AG04449 (cell line): ENCODE measurements around the gene ABCG1.

Experiments used
- CTCF ChIA-PET: fragments of 350-600 bp; formaldehyde crosslinking; extraction: SDS; loops from one replicate; lab custom pipeline; 2021; ENCODE audit warnings: antibody characterized with exemption; lab: Yijun Ruan, JAX
- POLR2A ChIA-PET: fragments of 400-600, 350-600 bp; formaldehyde crosslinking; extraction: SDS; loops from one replicate; lab custom pipeline; 2020; ENCODE audit warnings: antibody characterized with exemption, inconsistent platforms; lab: Yijun Ruan, JAX
- DNase-seq: peaks from one replicate; pipeline ENCODE4 v3.0.0-alpha.2; 2010; ENCODE audit warnings: low read depth, low spot score
- H3K4me3 ChIP-seq: 2 replicates; pipeline ENCODE4 v1.5.1; 2011; ENCODE audit warnings: low read depth, mild to moderate bottlenecking, control low read depth, low read length
- TF ChIP-seq, protein P1 (sequence below): IDR thresholded peaks from one replicate; pipeline ENCODE4 v1.5.1; 2011; ENCODE audit warnings: mild to moderate bottlenecking, moderate library complexity, low read length, control low read depth, inconsistent platforms; ENCODE audit not compliant: insufficient read depth; ENCODE audit errors: missing control alignments

Gene ABCG1

DNA sequence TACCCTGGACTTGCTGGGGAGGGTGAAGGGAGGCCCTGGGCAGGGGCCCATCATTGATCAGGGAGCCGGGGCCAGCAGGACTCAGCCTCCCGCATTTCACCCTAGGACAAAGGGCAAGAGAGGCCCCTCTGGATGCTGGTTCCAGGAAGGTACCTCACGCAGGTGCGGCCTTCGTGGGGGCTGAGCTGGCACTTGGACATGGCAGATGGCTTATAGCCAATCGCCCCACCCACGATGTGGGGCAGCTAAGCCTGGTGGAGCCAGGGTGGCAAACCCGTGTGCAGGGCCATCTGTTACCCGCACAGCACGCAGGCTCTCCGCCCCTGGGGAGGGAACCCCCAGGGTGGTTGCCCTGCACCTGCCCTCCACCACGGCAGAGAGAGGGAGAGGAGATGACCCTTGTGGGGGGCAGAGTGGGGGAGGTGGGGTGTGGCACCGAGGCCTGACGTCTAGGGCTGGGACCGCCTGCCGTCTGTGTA is 93.7 kb downstream of the ABCG1 start:
- POLR2A ChIA-PET, result no interaction called here
- CTCF ChIA-PET, result interaction anchor here (0.9 kb wide), 1 partner anchor 167 kb away, joined by 3 read pairs; no protein-coding TSS in a partner anchor
- H3K4me3 ChIP-seq, result no peak overlapping the region
- TF ChIP-seq, protein P1, sequence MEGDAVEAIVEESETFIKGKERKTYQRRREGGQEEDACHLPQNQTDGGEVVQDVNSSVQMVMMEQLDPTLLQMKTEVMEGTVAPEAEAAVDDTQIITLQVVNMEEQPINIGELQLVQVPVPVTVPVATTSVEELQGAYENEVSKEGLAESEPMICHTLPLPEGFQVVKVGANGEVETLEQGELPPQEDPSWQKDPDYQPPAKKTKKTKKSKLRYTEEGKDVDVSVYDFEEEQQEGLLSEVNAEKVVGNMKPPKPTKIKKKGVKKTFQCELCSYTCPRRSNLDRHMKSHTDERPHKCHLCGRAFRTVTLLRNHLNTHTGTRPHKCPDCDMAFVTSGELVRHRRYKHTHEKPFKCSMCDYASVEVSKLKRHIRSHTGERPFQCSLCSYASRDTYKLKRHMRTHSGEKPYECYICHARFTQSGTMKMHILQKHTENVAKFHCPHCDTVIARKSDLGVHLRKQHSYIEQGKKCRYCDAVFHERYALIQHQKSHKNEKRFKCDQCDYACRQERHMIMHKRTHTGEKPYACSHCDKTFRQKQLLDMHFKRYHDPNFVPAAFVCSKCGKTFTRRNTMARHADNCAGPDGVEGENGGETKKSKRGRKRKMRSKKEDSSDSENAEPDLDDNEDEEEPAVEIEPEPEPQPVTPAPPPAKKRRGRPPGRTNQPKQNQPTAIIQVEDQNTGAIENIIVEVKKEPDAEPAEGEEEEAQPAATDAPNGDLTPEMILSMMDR, result no peak
- no peak for DNase-seq

DNA sequence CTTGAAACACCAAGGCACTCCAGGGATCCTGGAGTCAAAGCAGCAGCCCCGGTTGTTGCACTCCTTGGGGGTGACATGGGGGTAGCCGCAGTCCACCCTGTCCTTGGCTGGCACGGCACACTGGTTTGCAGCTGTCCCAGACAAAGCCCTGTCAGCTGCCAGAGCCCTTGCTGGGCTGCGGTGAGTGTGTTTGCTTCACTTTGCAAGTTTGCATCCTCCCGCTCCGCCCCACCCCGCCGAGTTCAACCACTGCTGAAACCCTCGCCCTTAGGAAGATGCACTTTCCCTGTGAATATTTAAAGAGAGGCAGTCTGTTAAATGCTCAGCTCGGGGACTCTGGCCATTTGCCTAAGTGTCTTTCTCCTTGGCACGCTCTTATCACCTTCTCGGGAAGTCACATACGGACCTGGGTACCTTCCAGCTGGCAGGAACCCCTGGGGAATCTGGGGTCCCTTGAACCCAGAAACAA is 94.6 kb downstream of the ABCG1 start:
- CTCF ChIA-PET, result no interaction called here
- POLR2A ChIA-PET, result no interaction called here
- TF ChIP-seq, protein P1, result no peak
- H3K4me3 ChIP-seq, result no peak overlapping the region
- no peak for DNase-seq

DNA sequence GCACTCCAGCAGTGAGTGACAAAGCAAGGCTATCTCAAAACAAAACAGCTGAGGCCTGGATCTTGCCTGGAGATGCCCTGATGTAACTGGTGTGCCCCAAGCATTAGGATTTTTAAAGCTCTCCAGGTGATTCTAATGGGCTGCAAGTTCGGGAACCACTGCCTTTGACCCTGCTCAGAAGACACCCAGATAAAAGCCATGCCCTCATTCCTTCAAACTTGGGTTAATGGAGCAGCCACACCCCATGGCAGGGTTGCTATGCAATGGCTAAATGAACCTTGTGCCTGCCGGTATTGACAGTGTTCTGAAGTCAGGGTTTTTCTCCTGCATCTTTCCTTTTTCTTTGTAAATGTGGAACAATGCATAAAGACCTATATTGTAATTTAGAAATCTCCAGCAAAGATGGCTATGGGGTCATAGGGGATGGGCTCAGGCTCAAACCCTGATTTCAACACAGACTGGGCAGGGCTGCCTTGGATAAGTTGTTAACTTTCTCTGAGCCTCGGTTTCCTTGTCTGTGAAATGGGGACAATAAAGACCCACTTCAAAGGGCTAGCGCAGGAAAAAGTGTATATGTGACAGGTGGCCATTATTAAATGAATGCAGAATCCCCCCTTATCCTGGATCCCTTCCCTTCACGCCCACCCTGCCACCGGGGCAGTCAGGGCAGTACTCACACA is 95.8 kb downstream of the ABCG1 start:
- ChIA-PET CTCF (no interaction called here), POLR2A (no interaction called here)
- no peak for DNase-seq
- TF ChIP-seq, protein P1, result no peak
- no peak overlapping the region for H3K4me3 ChIP-seq

DNA sequence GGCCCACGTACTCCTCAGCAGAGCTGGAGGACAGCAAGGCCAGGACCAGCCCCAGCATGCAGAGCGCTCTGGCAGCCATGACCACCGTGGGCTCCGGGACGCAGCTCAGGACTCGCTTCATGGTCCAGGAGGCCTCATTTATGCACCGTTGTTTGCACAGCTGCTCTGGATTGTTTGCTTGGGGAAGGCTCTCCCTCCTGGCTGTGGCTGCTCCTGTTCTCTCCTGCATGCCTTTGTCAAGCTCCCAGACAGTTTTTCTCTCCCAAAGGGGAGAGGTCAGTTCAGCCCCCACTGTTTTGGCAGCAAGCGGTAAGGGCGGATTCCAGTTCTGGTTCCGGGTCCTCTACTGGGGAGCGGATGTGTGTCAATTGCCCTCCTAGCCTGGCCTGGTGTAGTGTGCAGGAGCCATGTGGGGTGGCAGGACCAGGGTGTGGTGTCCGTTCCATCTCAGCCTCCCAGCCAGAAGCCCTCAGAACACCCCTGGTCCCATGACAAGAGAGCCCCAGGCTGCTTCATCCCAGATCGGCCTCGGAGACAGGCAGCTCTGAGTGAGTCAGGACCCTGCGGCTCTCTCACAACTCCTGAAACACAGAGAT is 96.5 kb downstream of the ABCG1 start, which contains the start of gene TFF3:
Gene TFF3, minus strand, starts transcription at position 114 of the 596 bp plus-strand sequence. Its CDS starts 35 bp downstream, at position 79.
- TF ChIP-seq, protein P1, result no peak
- DNase-seq, result no peak
- CTCF ChIA-PET, result no interaction called here
- POLR2A ChIA-PET, result no interaction called here
- no peak within 1 kb of the TSS for H3K4me3 ChIP-seq

DNA sequence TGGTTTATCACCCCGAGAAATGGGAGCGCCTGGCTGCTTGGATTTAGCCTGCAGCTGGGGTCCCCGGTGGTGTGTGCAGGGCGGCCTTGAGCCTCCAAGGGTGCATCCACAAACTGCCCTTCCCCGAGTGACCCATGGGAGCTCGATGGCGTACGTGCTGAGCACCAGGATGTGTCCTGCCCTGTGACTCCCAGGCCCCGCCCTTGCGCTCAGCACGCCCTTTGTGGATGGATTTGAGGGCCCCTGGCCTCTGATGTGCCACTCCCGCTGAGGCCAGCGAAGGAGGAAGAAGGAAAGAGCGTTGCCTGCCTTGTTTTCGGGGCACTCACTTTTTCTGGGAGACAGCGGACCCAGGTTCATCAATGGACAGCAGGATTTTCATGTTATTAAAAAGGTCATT is 98.0 kb downstream of the ABCG1 start:
- CTCF ChIA-PET, result no interaction called here
- DNase-seq, result no peak

DNA sequence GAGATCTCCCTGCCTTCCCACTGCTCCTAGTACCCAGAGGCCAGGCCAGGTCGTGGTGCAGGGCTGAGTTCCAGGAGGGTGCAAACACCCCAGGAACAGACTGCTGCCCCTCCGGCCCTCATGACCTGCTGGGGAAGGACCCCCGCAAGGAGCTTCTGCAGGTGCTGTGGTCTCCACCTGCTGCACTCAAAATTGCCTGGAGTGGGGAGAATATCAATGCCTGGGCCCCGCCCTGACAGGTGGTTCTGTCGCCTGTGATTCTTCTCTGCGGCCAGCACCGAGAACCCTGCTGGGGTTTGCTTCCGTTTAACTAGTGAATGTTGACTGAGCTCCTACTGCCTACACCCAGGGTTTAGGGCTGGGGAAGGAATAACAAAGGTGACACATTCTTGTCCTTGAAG is 98.4 kb downstream of the ABCG1 start:
- no peak overlapping the region for H3K4me3 ChIP-seq
- TF ChIP-seq, protein P1, result no peak
- ChIA-PET CTCF (no interaction called here), POLR2A (no interaction called here)
- no peak for DNase-seq

More for the DNA sequence above, 98.0 kb downstream of the ABCG1 start:
- no peak overlapping the region for H3K4me3 ChIP-seq
- TF ChIP-seq, protein P1, result no peak
- POLR2A ChIA-PET, result no interaction called here
